ENCODE results near the gene SUMF1. TPM values are rescaled to one million over a fixed set of nuclear protein-coding genes. Genes with fewer than 3 reads are reported as not detected.
A peak's percentile ranks its signal among the peaks of the same experiment; 100 is the strongest.

SUMF1 gene
- total RNA-seq, 1 donor: 41.9 TPM

GRCh38 chr3:4447295-4447999, 19.6 kb downstream of the SUMF1 start:
- H3K4me3 ChIP-seq (ENCODE audit: low read depth, low read length): no peak overlapping the region
- no peak for TF ChIP-seq CTCF (IDR thresholded peaks at IDR 0.05; ENCODE audit: insufficient read depth, low read depth, low read length)
- no peak for DNase-seq (ENCODE audit: low read depth)

GRCh38 chr3:4440951-4441350, 26.1 kb downstream of the SUMF1 start:
- TF ChIP-seq CTCF (IDR thresholded peaks at IDR 0.05; ENCODE audit: insufficient read depth, low read depth, low read length): no peak
- no peak overlapping the region for H3K4me3 ChIP-seq (ENCODE audit: low read depth, low read length)
- DNase-seq (ENCODE audit: low read depth): no peak

GRCh38 chr3:4438296-4438695, 28.8 kb downstream of the SUMF1 start:
- no peak for TF ChIP-seq CTCF (IDR thresholded peaks at IDR 0.05; ENCODE audit: insufficient read depth, low read depth, low read length)

GRCh38 chr3:4432259-4432658, 34.8 kb downstream of the SUMF1 start:
- no peak for TF ChIP-seq CTCF (IDR thresholded peaks at IDR 0.05; ENCODE audit: insufficient read depth, low read depth, low read length)
- DNase-seq (ENCODE audit: low read depth): no peak
- no peak overlapping the region for H3K4me3 ChIP-seq (ENCODE audit: low read depth, low read length)

More at GRCh38 chr3:4438296-4438695, 28.8 kb downstream of the SUMF1 start:
- DNase-seq (ENCODE audit: low read depth): no peak
- H3K4me3 ChIP-seq (ENCODE audit: low read depth, low read length): no peak overlapping the region

GRCh38 chr3:4429648-4430350, 37.3 kb downstream of the SUMF1 start:
- H3K4me3 ChIP-seq (ENCODE audit: low read depth, low read length): no peak overlapping the region
- TF ChIP-seq CTCF (IDR thresholded peaks at IDR 0.05; ENCODE audit: insufficient read depth, low read depth, low read length): no peak
- DNase-seq (ENCODE audit: low read depth): no peak

GRCh38 chr3:4426782-4427344, 40.2 kb downstream of the SUMF1 start:
- TF ChIP-seq CTCF (IDR thresholded peaks at IDR 0.05; ENCODE audit: insufficient read depth, low read depth, low read length): no peak
- peak; percentile 89 for DNase-seq (ENCODE audit: low read depth)
- no peak overlapping the region for H3K4me3 ChIP-seq (ENCODE audit: low read depth, low read length)

Data from fibroblast of villous mesenchyme (primary cell).